NCI-H1436 treated with DMSO at 0.1 percent for 48 hours (cell line): ENCODE measurements around the gene MFN2.
"Not testable (repeated sequence)": the region's sequence is repeated elsewhere in the genome, so short reads cannot be mapped to it uniquely, and the experiment has no call there.

Experiments
- DNase-seq: peaks from one replicate; lab custom pipeline; 2025; lab: John Stamatoyannopoulos, UW

MFN2 gene

GRCh38 chr1:11979851-11980675 lies at the start of gene MFN2:
TSS of gene MFN2 (plus strand) at chr1:11980444. CDS start at chr1:11989169, 8,725 bp downstream.
- peak; percentile 68 for DNase-seq

GRCh38 chr1:11930571-11931445 lies 49.4 kb upstream of the MFN2 start:
- no peak for DNase-seq

GRCh38 chr1:11931845-11932244 lies 48.4 kb upstream of the MFN2 start:
- no peak for DNase-seq

GRCh38 chr1:11934302-11935056 lies 45.8 kb upstream of the MFN2 start, which contains the start of gene PLOD1:
TSS of gene PLOD1 (plus strand) at chr1:11934717. CDS start at chr1:11934780, 63 bp downstream.
- DNase-seq = no peak

- no peak for DNase-seq
Observed at GRCh38 chr1:11935057-11935412, 45.2 kb upstream of the MFN2 start.

- DNase-seq = not testable (repeated sequence)
Observed at GRCh38 chr1:11935733-11936132, 44.5 kb upstream of the MFN2 start.

- no peak for DNase-seq
Observed at GRCh38 chr1:11938722-11939526, 41.3 kb upstream of the MFN2 start.

GRCh38 chr1:11939794-11940193 lies 40.5 kb upstream of the MFN2 start:
- DNase-seq = not testable (repeated sequence)

- DNase-seq = no peak
Observed at GRCh38 chr1:11940260-11940921, 39.9 kb upstream of the MFN2 start.

- no peak for DNase-seq
Observed at GRCh38 chr1:11942280-11942679, 38.0 kb upstream of the MFN2 start.

GRCh38 chr1:11943619-11944018 lies 36.6 kb upstream of the MFN2 start:
- DNase-seq = no peak

- peak; percentile 76 for DNase-seq
Observed at GRCh38 chr1:11944358-11944931, 35.8 kb upstream of the MFN2 start.

- DNase-seq = no peak
Observed at GRCh38 chr1:11946647-11947046, 33.6 kb upstream of the MFN2 start.

GRCh38 chr1:11948822-11949458 lies 31.3 kb upstream of the MFN2 start:
- DNase-seq = no peak

- no peak for DNase-seq
Observed at GRCh38 chr1:11951901-11952300, 28.3 kb upstream of the MFN2 start.

GRCh38 chr1:11952455-11953109 lies 27.7 kb upstream of the MFN2 start:
- no peak for DNase-seq

- no peak for DNase-seq
Observed at GRCh38 chr1:11955221-11955620, 25.0 kb upstream of the MFN2 start.

GRCh38 chr1:11957398-11957797 lies 22.8 kb upstream of the MFN2 start:
- DNase-seq = no peak

GRCh38 chr1:11957897-11958296 lies 22.3 kb upstream of the MFN2 start:
- no peak for DNase-seq
